ENCODE data around the gene EARS2. TPM values are rescaled to one million over a fixed set of nuclear protein-coding genes. Genes with fewer than 3 reads are reported as not detected.
A peak's percentile ranks its signal among the peaks of the same experiment; 100 is the strongest.

EARS2 gene
- total RNA-seq (ENCODE audit: low replicate concordance): 19.7 and 38.9 TPM in 2 replicates

DNA sequence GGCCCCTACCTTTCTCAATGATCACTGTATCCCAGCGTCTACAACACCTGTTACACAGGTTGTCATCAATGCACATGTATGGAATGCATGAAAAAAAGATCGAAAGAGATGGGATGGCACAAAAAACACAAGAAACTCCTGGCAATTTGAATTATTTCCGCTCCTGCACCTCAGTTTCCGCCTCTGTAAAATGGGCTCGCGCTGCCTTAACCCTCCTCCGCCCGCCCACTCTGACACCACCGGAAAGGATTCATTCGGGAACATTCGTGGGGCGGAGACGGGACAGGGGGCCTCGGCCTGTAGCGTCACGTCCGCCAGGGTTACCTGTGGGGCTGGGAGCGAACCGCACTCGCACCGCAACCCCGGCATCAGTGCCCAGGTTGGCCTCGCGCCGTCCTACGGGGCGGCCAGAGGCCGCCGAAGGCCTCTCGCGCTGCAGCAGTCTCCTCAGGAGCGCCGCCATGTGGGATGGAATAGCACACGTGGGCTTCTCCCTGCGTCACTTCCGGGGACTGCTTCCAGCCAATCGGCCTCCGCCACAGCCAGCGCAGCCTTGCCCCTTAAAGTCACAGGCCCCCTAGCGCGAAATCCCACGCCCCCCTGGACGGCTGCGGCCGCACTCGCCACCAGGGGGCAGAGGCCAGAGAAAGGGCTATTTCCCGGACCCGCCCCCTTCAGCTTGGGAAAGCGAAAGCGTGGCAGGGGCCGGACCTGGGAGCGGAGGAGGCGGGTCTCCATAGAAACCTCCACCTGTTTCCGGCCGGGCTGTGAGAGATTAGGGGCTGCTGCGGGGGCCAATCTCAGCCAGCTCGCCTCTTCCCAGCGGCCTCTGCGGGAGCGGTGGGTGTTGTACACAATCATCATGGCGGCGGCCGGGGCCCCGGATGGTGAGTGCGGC lies at the start of gene EARS2, which contains the start of gene UBFD1:
Gene EARS2, minus strand, starts transcription at position 470 of the 898 bp plus-strand sequence. Its CDS starts 7 bp downstream, at position 463.
Gene UBFD1, plus strand, starts transcription at position 847 of the 898 bp plus-strand sequence. Its CDS starts 16 bp downstream, at position 863.
- H3K27me3 Mint-ChIP-seq (ENCODE audit: insufficient read depth, low read depth): peaks cover 2% of the 10 kb centered on the region
- DNase-seq (ENCODE audit: low spot score): peak; percentile 98
- peak within 1 kb of the TSS; percentile 87 for H3K4me3 ChIP-seq
- peak within 1 kb of the TSS; percentile 93 for H3K27ac Mint-ChIP-seq
- peak within 1 kb of the TSS; percentile 94 for H3K9ac ChIP-seq
- H3K79me2 ChIP-seq (ENCODE audit: low read depth): peaks cover 64% of the 10 kb centered on the region
- no peaks in the 10 kb centered on the region for H3K27me3 ChIP-seq
- peak within 1 kb of the TSS; percentile 83 for H2AFZ ChIP-seq (replicated peaks)
- peaks cover 11% of the 10 kb centered on the region for H3K4me1 Mint-ChIP-seq
- peaks cover 7% of the 10 kb centered on the region for H3F3A ChIP-seq (ENCODE audit: low read depth)
- peak within 1 kb of the TSS; percentile 70 for H3K27ac ChIP-seq
- H4K20me1 ChIP-seq (ENCODE audit: low read depth): no peaks in the 10 kb centered on the region
- no peaks in the 10 kb centered on the region for H3K36me3 ChIP-seq
- H3K4me2 ChIP-seq: peak within 1 kb of the TSS; percentile 97
- TF ChIP-seq, protein P1, sequence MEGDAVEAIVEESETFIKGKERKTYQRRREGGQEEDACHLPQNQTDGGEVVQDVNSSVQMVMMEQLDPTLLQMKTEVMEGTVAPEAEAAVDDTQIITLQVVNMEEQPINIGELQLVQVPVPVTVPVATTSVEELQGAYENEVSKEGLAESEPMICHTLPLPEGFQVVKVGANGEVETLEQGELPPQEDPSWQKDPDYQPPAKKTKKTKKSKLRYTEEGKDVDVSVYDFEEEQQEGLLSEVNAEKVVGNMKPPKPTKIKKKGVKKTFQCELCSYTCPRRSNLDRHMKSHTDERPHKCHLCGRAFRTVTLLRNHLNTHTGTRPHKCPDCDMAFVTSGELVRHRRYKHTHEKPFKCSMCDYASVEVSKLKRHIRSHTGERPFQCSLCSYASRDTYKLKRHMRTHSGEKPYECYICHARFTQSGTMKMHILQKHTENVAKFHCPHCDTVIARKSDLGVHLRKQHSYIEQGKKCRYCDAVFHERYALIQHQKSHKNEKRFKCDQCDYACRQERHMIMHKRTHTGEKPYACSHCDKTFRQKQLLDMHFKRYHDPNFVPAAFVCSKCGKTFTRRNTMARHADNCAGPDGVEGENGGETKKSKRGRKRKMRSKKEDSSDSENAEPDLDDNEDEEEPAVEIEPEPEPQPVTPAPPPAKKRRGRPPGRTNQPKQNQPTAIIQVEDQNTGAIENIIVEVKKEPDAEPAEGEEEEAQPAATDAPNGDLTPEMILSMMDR (IDR thresholded peaks at IDR 0.05): peak; percentile 74
- TF ChIP-seq EZH2phosphoT487 (IDR thresholded peaks at IDR 0.05) (no peak), EZH2 (IDR thresholded peaks at IDR 0.05) (peak; percentile 23)
- peak within 1 kb of the TSS; percentile 93 for H3K4me3 Mint-ChIP-seq
- no peaks in the 10 kb centered on the region for H3K9me3 ChIP-seq (ENCODE audit: low read depth)
- peaks cover 3% of the 10 kb centered on the region for H3K4me1 ChIP-seq
- H3K9me3 Mint-ChIP-seq: no peaks in the 10 kb centered on the region
- H3K36me3 Mint-ChIP-seq: peaks cover 7% of the 10 kb centered on the region

DNA sequence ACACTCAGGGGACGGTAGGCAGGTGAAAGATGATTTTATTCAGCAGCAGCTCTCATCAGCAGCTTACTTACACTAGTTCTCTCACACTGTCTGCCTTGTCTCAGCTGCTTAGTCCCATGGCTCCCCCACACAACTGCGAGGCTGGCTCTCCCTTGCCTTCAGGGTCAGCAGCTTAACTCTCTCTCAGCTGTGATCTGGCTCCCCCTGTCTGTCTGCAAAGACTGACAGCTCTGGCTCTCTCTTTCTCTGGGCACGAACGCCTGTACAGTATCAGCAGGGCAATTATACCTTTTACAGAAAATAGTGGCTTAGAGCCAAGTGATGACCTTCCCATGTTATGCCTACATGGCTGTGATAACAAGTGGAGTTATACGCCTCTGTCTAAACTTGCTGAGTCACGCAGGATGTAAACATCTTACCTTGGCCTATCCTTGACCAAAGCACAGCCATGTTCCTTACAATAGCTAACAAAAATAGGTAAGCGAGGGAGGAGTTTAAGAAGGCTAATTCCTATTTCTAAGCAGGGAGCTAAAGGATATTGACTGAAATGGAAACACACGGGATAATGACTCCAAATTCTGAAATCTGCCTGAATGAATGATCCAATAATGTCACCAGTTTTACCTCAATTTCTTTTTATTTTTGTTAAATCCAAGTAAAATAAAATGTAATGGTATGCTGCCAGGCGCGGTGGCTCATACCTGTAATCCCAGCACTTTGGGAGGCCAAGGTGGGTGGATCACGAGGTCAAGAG lies 40.0 kb upstream of the EARS2 start:
- Histone ChIP-seq H3F3A (ENCODE audit: low read depth) (peaks cover 31% of the 10 kb centered on the region), H3K4me3 (peak overlapping the region; percentile 96), H3K27ac (no peak overlapping the region), H3K9ac (no peak overlapping the region), H3K27me3 (no peaks in the 10 kb centered on the region), H3K79me2 (ENCODE audit: low read depth) (peaks cover 40% of the 10 kb centered on the region), H4K20me1 (ENCODE audit: low read depth) (peaks cover 35% of the 10 kb centered on the region), H3K9me3 (ENCODE audit: low read depth) (no peaks in the 10 kb centered on the region), H3K4me1 (peaks cover 23% of the 10 kb centered on the region), H3K4me2 (peak overlapping the region; percentile 98), H2AFZ (replicated peaks) (no peak overlapping the region), H3K36me3 (no peaks in the 10 kb centered on the region)
- Mint-ChIP-seq H3K4me1 (peaks cover 7% of the 10 kb centered on the region), H3K36me3 (peaks cover 10% of the 10 kb centered on the region), H3K9me3 (no peaks in the 10 kb centered on the region), H3K4me3 (peak overlapping the region; percentile 8), H3K27me3 (ENCODE audit: insufficient read depth, low read depth) (no peaks in the 10 kb centered on the region), H3K27ac (no peak overlapping the region)
- TF ChIP-seq EZH2 (IDR thresholded peaks at IDR 0.05) (no peak), EZH2phosphoT487 (IDR thresholded peaks at IDR 0.05) (no peak)
- TF ChIP-seq, protein P1 (IDR thresholded peaks at IDR 0.05): peak; percentile 53
- peak; percentile 78 for DNase-seq (ENCODE audit: low spot score)

- no peak for TF ChIP-seq EZH2 (IDR thresholded peaks at IDR 0.05)
- TF ChIP-seq, protein P1 (IDR thresholded peaks at IDR 0.05): peak; percentile 93
- Mint-ChIP-seq H3K9me3 (no peaks in the 10 kb centered on the region), H3K36me3 (peaks cover 15% of the 10 kb centered on the region), H3K4me3 (peak within 1 kb of the TSS; percentile 90), H3K4me1 (peaks cover 7% of the 10 kb centered on the region), H3K27me3 (ENCODE audit: insufficient read depth, low read depth) (no peaks in the 10 kb centered on the region), H3K27ac (no peak within 1 kb of the TSS)
- Histone ChIP-seq H3F3A (ENCODE audit: low read depth) (peaks cover 28% of the 10 kb centered on the region), H3K27me3 (no peaks in the 10 kb centered on the region), H3K79me2 (ENCODE audit: low read depth) (peaks cover 50% of the 10 kb centered on the region), H3K36me3 (no peaks in the 10 kb centered on the region), H3K9me3 (ENCODE audit: low read depth) (no peaks in the 10 kb centered on the region), H3K4me2 (peak within 1 kb of the TSS; percentile 98), H3K4me3 (peak within 1 kb of the TSS; percentile 96), H4K20me1 (ENCODE audit: low read depth) (peaks cover 43% of the 10 kb centered on the region), H2AFZ (replicated peaks) (peak within 1 kb of the TSS; percentile 86), H3K27ac (no peak within 1 kb of the TSS), H3K9ac (peak within 1 kb of the TSS; percentile 89), H3K4me1 (peaks cover 23% of the 10 kb centered on the region)
- DNase-seq (ENCODE audit: low spot score): peak; percentile 96
Observed at GRCh38 chr16:23595951-23596720, 39.0 kb upstream of the EARS2 start, which contains the start of gene NDUFAB1. NDUFAB1 (minus strand) TSS chr16:23596316; CDS start chr16:23596290, 26 bp downstream.
